ENCODE data around the gene RTKN2.

Gene RTKN2

GRCh38 chr10:62180677-62181076 is 88.0 kb downstream of the RTKN2 start:
- no peaks in the 10 kb centered on the region for H3K27me3 ChIP-seq (ENCODE audit: insufficient read depth, low read length, poor library complexity, severe bottlenecking)
- H3K4me1 ChIP-seq (ENCODE audit: insufficient read depth, low read length, poor library complexity, severe bottlenecking), result peaks cover 43% of the 10 kb centered on the region
- no peaks in the 10 kb centered on the region for H3K36me3 ChIP-seq (ENCODE audit: insufficient read depth, low read length)
- no peak overlapping the region for H3K4me2 ChIP-seq (ENCODE audit: low read depth, low read length, poor library complexity, severe bottlenecking)
- no peak for TF ChIP-seq EZH2phosphoT487 (IDR thresholded peaks at IDR 0.05; ENCODE audit: borderline replicate concordance)
- no peak for TF ChIP-seq CTCF (conservative IDR thresholded peaks at IDR 0.05; ENCODE audit: low read length)
- H3K79me2 ChIP-seq (ENCODE audit: insufficient read depth, low read length), result no peaks in the 10 kb centered on the region
- H3F3A ChIP-seq (ENCODE audit: low read depth), result peaks cover 14% of the 10 kb centered on the region
- no peak overlapping the region for H3K9ac ChIP-seq (ENCODE audit: low read depth, low read length, poor library complexity, severe bottlenecking)
- no peak overlapping the region for H2AFZ ChIP-seq (ENCODE audit: low read length)
- no peaks in the 10 kb centered on the region for H3K9me2 ChIP-seq (replicated peaks; ENCODE audit: low read depth, low read length)
- H4K20me1 ChIP-seq (ENCODE audit: insufficient read depth, low read length, poor library complexity, severe bottlenecking), result no peaks in the 10 kb centered on the region
- H3K9me3 ChIP-seq (ENCODE audit: insufficient read depth, low read depth, low read length), result no peaks in the 10 kb centered on the region
- H3K4me3 ChIP-seq (ENCODE audit: low read length, poor library complexity, severe bottlenecking), result no peak overlapping the region

GRCh38 chr10:62178568-62178967 is 90.1 kb downstream of the RTKN2 start:
- Histone ChIP-seq H3K36me3 (ENCODE audit: insufficient read depth, low read length) (no peaks in the 10 kb centered on the region), H3F3A (ENCODE audit: low read depth) (0 out of 2 replicates have a peak, but pooled peaks cover 3% of the 10 kb centered on the region)

GRCh38 chr10:62177111-62177510 is 91.5 kb downstream of the RTKN2 start:
- 0 out of 2 replicates have a peak, but pooled peaks cover 2% of the 10 kb centered on the region for H3F3A ChIP-seq (ENCODE audit: low read depth)
- H3K9ac ChIP-seq (ENCODE audit: low read depth, low read length, poor library complexity, severe bottlenecking), result no peak overlapping the region
- no peaks in the 10 kb centered on the region for H4K20me1 ChIP-seq (ENCODE audit: insufficient read depth, low read length, poor library complexity, severe bottlenecking)
- H3K4me2 ChIP-seq (ENCODE audit: low read depth, low read length, poor library complexity, severe bottlenecking), result no peak overlapping the region
- H2AFZ ChIP-seq (ENCODE audit: low read length), result no peak overlapping the region
- H3K9me3 ChIP-seq (ENCODE audit: insufficient read depth, low read depth, low read length), result no peaks in the 10 kb centered on the region
- H3K79me2 ChIP-seq (ENCODE audit: insufficient read depth, low read length), result no peaks in the 10 kb centered on the region
- peaks cover 22% of the 10 kb centered on the region for H3K4me1 ChIP-seq (ENCODE audit: insufficient read depth, low read length, poor library complexity, severe bottlenecking)
- no peak for TF ChIP-seq CTCF (conservative IDR thresholded peaks at IDR 0.05; ENCODE audit: low read length)
- no peak overlapping the region for H3K4me3 ChIP-seq (ENCODE audit: low read length, poor library complexity, severe bottlenecking)
- H3K36me3 ChIP-seq (ENCODE audit: insufficient read depth, low read length), result no peaks in the 10 kb centered on the region
- no peaks in the 10 kb centered on the region for H3K27me3 ChIP-seq (ENCODE audit: insufficient read depth, low read length, poor library complexity, severe bottlenecking)
- H3K9me2 ChIP-seq (replicated peaks; ENCODE audit: low read depth, low read length), result no peaks in the 10 kb centered on the region

More at GRCh38 chr10:62178568-62178967, 90.1 kb downstream of the RTKN2 start:
- Histone ChIP-seq H3K9ac (ENCODE audit: low read depth, low read length, poor library complexity, severe bottlenecking) (no peak overlapping the region), H3K27me3 (ENCODE audit: insufficient read depth, low read length, poor library complexity, severe bottlenecking) (no peaks in the 10 kb centered on the region), H3K4me3 (ENCODE audit: low read length, poor library complexity, severe bottlenecking) (no peak overlapping the region), H3K4me2 (ENCODE audit: low read depth, low read length, poor library complexity, severe bottlenecking) (no peak overlapping the region), H3K9me3 (ENCODE audit: insufficient read depth, low read depth, low read length) (no peaks in the 10 kb centered on the region), H4K20me1 (ENCODE audit: insufficient read depth, low read length, poor library complexity, severe bottlenecking) (no peaks in the 10 kb centered on the region), H3K79me2 (ENCODE audit: insufficient read depth, low read length) (no peaks in the 10 kb centered on the region), H3K9me2 (replicated peaks; ENCODE audit: low read depth, low read length) (no peaks in the 10 kb centered on the region), H3K4me1 (ENCODE audit: insufficient read depth, low read length, poor library complexity, severe bottlenecking) (peaks cover 28% of the 10 kb centered on the region), H2AFZ (ENCODE audit: low read length) (no peak overlapping the region)
- TF ChIP-seq CTCF (conservative IDR thresholded peaks at IDR 0.05; ENCODE audit: low read length) (no peak), EZH2phosphoT487 (IDR thresholded peaks at IDR 0.05; ENCODE audit: borderline replicate concordance) (no peak)

Measured in Loucy (cell line).